HepG2 (cell line): ENCODE data around the gene NMU. TPM values are rescaled to one million over a fixed set of nuclear protein-coding genes. Genes with fewer than 3 reads are reported as not detected.
A peak's percentile ranks its signal among the peaks of the same experiment; 100 is the strongest.

ENCODE experiments used
- CC2D1A ChIP-seq: sonication (generic); formaldehyde crosslinking; IDR thresholded peaks from 2 replicates; pipeline ENCODE4 v1.8.1; 2023; ENCODE audit warnings: mild to moderate bottlenecking, missing genetic modification reagents
- CHD2 ChIP-seq: IDR thresholded peaks from 2 replicates; pipeline ENCODE4 v1.6.1; 2011; ENCODE audit warnings: low read depth, low read length, improper control_type of control experiment
- GABPA ChIP-seq, 2 experiments: IDR thresholded peaks; 2 replicates each; pipeline ENCODE4 v1.6.1; 2011 to 2016; ENCODE audit warnings: low read depth in 2 of 2, low read length in 1 of 2, missing biosample characterization in 1 of 2, missing genetic modification characterization in 1 of 2
- GRHL1 ChIP-seq: sonication (generic); formaldehyde crosslinking; conservative IDR thresholded peaks from 2 replicates; pipeline ENCODE4 v1.8.0; 2022; ENCODE audit warnings: missing genetic modification reagents
- HOXA3 ChIP-seq: sonication (generic); formaldehyde crosslinking; IDR thresholded peaks from 2 replicates; pipeline ENCODE4 v1.5.0; 2020; ENCODE audit warnings: missing genetic modification reagents
- JUN ChIP-seq: sonication (generic); formaldehyde crosslinking; IDR thresholded peaks from 2 replicates; pipeline ENCODE4 v1.4.0; 2020; ENCODE audit warnings: mild to moderate bottlenecking, missing genetic modification reagents
- KMT2A ChIP-seq: sonication (generic); formaldehyde crosslinking; IDR thresholded peaks from 2 replicates; pipeline ENCODE4 v1.4.0; 2020; ENCODE audit warnings: missing genetic modification reagents
- MAFG ChIP-seq: sonication (generic); formaldehyde crosslinking; IDR thresholded peaks from 2 replicates; pipeline ENCODE4 v1.5.1; 2020; ENCODE audit warnings: mild to moderate bottlenecking, missing genetic modification reagents
- PAXIP1 ChIP-seq: sonication (generic); formaldehyde crosslinking; conservative IDR thresholded peaks from 2 replicates; pipeline ENCODE4 v1.4.0; 2020; ENCODE audit warnings: mild to moderate bottlenecking, missing genetic modification reagents, moderate library complexity
- PITX1 ChIP-seq: sonication (generic); formaldehyde crosslinking; IDR thresholded peaks from 2 replicates; pipeline ENCODE4 v1.5.1; 2020; ENCODE audit warnings: mild to moderate bottlenecking, missing genetic modification reagents
- POLR2G ChIP-seq: fragments of 200-400 bp; formaldehyde crosslinking; IDR thresholded peaks from 2 replicates; pipeline ENCODE4 v1.6.1; 2018; ENCODE audit warnings: mild to moderate bottlenecking, low read depth, low read length, moderate library complexity
- RFX5 ChIP-seq: IDR thresholded peaks from 2 replicates; pipeline ENCODE4 v1.6.1; 2011; ENCODE audit warnings: low read depth, low read length, improper control_type of control experiment
- SP5 ChIP-seq: IDR thresholded peaks from 2 replicates; pipeline ENCODE4 v1.6.1; 2016; ENCODE audit warnings: low read depth, borderline replicate concordance
- TRAFD1 ChIP-seq: sonication (generic); formaldehyde crosslinking; IDR thresholded peaks from 2 replicates; pipeline ENCODE4 v1.5.1; 2020; ENCODE audit warnings: missing genetic modification reagents, mild to moderate bottlenecking, borderline replicate concordance
- ZC3H4 ChIP-seq: sonication (generic); formaldehyde crosslinking; IDR thresholded peaks from 2 replicates; pipeline ENCODE4 v1.4.0; 2020; ENCODE audit warnings: missing genetic modification reagents, borderline replicate concordance
- ZMYM2 ChIP-seq: sonication (generic); formaldehyde crosslinking; IDR thresholded peaks from 2 replicates; pipeline ENCODE4 v1.8.0; 2022; ENCODE audit warnings: mild to moderate bottlenecking, missing genetic modification reagents
- ZNF274 ChIP-seq: sonication (generic); formaldehyde crosslinking; IDR thresholded peaks from 2 replicates; pipeline ENCODE4 v1.5.1; 2020; ENCODE audit warnings: mild to moderate bottlenecking, missing genetic modification reagents
- ZNF275 ChIP-seq: sonication (generic); formaldehyde crosslinking; IDR thresholded peaks from 2 replicates; pipeline ENCODE4 v1.8.0; 2022; ENCODE audit warnings: missing genetic modification reagents, mild to moderate bottlenecking, inconsistent platforms, borderline replicate concordance
- ZNF354B ChIP-seq: sonication (generic); formaldehyde crosslinking; IDR thresholded peaks from 2 replicates; pipeline ENCODE4 v1.8.0; 2022; ENCODE audit warnings: mild to moderate bottlenecking, missing genetic modification reagents
- ZNF501 ChIP-seq: sonication (generic); formaldehyde crosslinking; IDR thresholded peaks from 2 replicates; pipeline ENCODE4 v1.5.1; 2020; ENCODE audit warnings: mild to moderate bottlenecking, moderate library complexity, missing genetic modification reagents
- ZSCAN20 ChIP-seq: sonication (generic); formaldehyde crosslinking; IDR thresholded peaks from 2 replicates; pipeline ENCODE4 v1.4.0; 2020; ENCODE audit warnings: missing genetic modification reagents, mild to moderate bottlenecking, borderline replicate concordance
- polyA plus RNA-seq, 8 experiments: library from polyadenylated mRNA; depleted of rRNA in 3 of 8; stranded (reverse) in 7 of 8; unstranded in 1 of 8; fragments of >200 nt; fragmentation: Illumina TruSeq in 4 of 8; extraction: Trizol in 4 of 8; gene quantifications; 2 replicates each; pipeline versions ENCODE4 v1.2.1 to v1.2.3, GENCODE V29; 2011 to 2016; ENCODE audit warnings: low read depth in 4 of 8, missing spikeins in 1 of 8, mixed read lengths in 1 of 8; ENCODE audit not compliant: insufficient read depth in 1 of 8
- total RNA-seq, 5 experiments: library from RNA; depleted of rRNA; stranded (reverse); fragments of >200 nt; fragmentation: Illumina TruSeq; extraction: Trizol; gene quantifications; 2 replicates each; pipeline ENCODE4 v1.2.3, GENCODE V29; 2016; ENCODE audit warnings: low read depth in 1 of 5

NMU gene
- total and polyA plus RNA-seq, 2 of the 13 experiments (the other 11 are each of a cell fraction or from before 2014, with no cell fraction given): not detected

- TF ChIP-seq PITX1 (CRISPR knock-in tag) (no peak), JUN (CRISPR knock-in tag) (no peak), PAXIP1 (CRISPR knock-in tag) (peak; percentile 19; the same call in 1 of the 2 replicates), TRAFD1 (CRISPR knock-in tag) (no peak), GABPA (IDR thresholded peaks at IDR 0.05; ENCODE audit: low read depth, low read length) (peak; percentile 71), GABPA (CRISPR knock-in tag; IDR thresholded peaks at IDR 0.05; ENCODE audit: low read depth) (peak; percentile 71), ZC3H4 (CRISPR knock-in tag) (no peak), ZSCAN20 (CRISPR knock-in tag) (peak; percentile 32; the same call in 1 of the 2 replicates), ZNF354B (CRISPR knock-in tag) (no peak), CC2D1A (CRISPR knock-in tag) (no peak), ZNF275 (CRISPR knock-in tag) (no peak), RFX5 (no peak; the same call in 1 of the 2 replicates), MAFG (CRISPR knock-in tag) (no peak), SP5 (CRISPR knock-in tag) (no peak), ZNF274 (peak; percentile 61; the same call in 1 of the 2 replicates), KMT2A (CRISPR knock-in tag) (peak; percentile 87), ZMYM2 (CRISPR knock-in tag) (no peak), GRHL1 (no peak), POLR2G (0 out of 2 replicates have a peak, but pooled peaks have one; percentile 36), ZNF501 (CRISPR knock-in tag) (no peak), CHD2 (no peak), HOXA3 (CRISPR knock-in tag) (peak; percentile 60; the same call in 1 of the 2 replicates)
Measured at GRCh38 chr4:55545641-55546505, 90.2 kb downstream of the NMU start (continued).
